HG02852 (cell line): ENCODE data around the gene TM4SF4.

Experiments used
- ATAC-seq: cut with Tn5 transposase; IDR thresholded peaks from one replicate; pipeline ENCODE4 v1.9.1; 2021; ENCODE audit warnings: mild to moderate bottlenecking, moderate library complexity; ENCODE audit not compliant: unreplicated experiment

The TM4SF4 gene

DNA sequence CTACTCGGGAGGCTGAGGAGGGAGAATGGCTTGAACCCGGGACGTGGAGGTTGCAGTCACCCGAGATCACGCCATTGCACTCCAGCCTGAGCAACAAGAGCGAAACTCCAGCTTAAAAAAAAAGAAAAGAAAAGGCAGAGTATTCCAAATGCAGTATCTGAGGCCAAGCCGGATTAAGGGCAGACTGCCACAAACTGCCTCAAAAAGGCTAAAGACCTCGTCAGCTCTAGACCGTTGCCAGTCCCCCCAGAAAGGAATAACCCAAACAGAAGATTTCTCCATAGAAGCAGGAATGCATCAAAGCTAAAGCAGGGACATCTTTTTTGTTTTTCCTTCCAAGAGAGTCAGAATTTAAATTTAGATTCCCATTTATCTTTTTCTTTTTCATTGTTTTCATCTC is 72.9 kb downstream of the TM4SF4 start:
- no peak for ATAC-seq

DNA sequence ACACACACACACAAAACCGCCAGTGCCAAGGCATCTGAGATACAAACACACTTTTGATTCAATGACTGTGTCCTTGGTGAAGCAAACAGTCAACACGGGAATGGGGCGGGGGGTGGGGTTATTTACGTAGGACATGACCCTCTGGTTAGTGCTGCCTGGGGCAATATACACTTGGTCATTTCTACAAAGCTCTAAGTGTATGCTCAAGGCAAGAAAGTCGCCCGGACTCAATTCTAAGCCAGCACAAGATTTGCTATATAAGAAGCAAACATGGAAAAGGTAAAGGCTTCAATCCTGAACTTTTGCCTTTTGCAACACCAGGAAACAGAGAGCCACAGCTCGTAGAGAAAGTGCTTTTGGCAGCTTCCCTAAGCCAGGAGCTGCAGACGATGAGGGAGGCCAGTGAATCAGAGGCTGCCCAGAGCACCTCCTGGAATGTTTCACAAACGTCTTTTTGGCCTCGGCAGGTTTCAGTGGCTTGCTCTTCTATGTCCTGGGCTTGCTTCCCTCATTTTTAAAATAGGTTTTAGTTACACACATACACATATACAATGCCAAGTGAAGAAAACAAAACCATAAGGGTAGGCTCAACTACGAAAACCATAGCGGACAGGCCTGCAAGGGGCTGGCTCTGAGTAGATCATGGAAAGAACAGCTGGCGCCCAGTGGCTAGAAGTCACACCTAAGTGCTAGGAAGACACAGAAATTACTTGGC is 73.6 kb downstream of the TM4SF4 start:
- ATAC-seq: no peak

DNA sequence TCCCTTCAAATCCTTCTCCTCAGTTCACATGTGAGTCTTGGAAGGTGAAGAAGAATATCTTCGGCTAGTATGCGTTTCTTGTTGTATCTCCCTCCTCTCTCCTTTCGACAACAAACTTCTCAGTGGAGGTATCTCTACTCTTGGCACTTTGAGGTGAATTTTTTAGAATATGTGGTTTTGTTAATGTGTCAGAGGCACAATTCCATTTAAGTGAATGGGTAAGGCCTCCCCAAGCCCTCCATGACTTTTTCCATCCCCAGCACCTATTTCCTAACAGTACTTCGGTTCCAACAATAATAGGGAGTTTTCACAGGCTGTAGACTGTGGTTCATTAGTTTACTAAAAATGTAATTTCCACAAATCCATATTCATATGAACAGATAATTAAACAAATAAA is 74.2 kb downstream of the TM4SF4 start:
- ATAC-seq: no peak

DNA sequence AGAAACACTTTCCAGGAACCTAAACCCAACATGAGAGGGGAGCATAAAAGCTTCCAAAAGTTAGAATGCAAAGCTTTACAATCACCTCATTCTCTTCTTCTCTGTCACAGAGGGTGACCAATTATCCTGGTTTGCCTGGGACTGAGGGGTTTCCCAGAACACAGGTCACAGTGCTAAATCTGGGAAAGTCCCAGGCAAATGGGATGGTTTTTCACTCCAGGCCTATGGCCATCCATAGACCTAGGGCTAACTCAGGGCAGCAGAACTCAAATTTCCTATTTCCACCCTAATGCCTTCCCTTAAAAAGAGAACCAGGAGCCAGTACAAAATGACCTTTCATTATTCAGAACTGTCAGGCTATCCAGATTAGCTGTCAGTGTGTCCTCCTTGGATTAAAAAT is 77.0 kb downstream of the TM4SF4 start:
- ATAC-seq: no peak

- ATAC-seq: no peak
Measured at GRCh38 chr3:149552700-149553099, 78.2 kb downstream of the TM4SF4 start.
